Immature natural killer cell (primary cell): ENCODE measurements around the gene LIPN. TPM values are rescaled to one million over a fixed set of nuclear protein-coding genes. Genes with fewer than 3 reads are reported as not detected.

Experiments
- DNase-seq, 3 donors: peaks; one replicate each; pipeline ENCODE4 v3.0.0; 2022; ENCODE audit warnings: mixed read lengths in 1 of 3
- H3K27ac Mint-ChIP-seq, 6 donors: one replicate each; pipeline ENCODE4 v1.8.0; 2020; ENCODE audit warnings: mixed read lengths in 6 of 6, mild to moderate bottlenecking in 5 of 6, inconsistent platforms in 4 of 6, moderate library complexity in 3 of 6
- H3K27me3 Mint-ChIP-seq, 3 donors: one replicate each; pipeline ENCODE4 v1.8.0; 2020 to 2021; ENCODE audit warnings: low read depth in 3 of 3, mild to moderate bottlenecking in 3 of 3, mixed read lengths in 3 of 3, moderate library complexity in 3 of 3, inconsistent platforms in 1 of 3
- H3K36me3 Mint-ChIP-seq, 3 donors: one replicate each; pipeline ENCODE4 v1.8.0; 2020; ENCODE audit warnings: mixed read lengths in 3 of 3, inconsistent platforms in 2 of 3, mild to moderate bottlenecking in 2 of 3
- H3K4me1 Mint-ChIP-seq, 2 donors: one replicate each; pipeline ENCODE4 v1.8.0; 2020; ENCODE audit warnings: inconsistent platforms in 2 of 2, mild to moderate bottlenecking in 2 of 2, mixed read lengths in 2 of 2, moderate library complexity in 1 of 2
- H3K4me3 Mint-ChIP-seq, 5 donors: one replicate each; pipeline ENCODE4 v1.8.0; 2020; ENCODE audit warnings: mild to moderate bottlenecking in 5 of 5, mixed read lengths in 5 of 5, inconsistent platforms in 3 of 5, moderate library complexity in 3 of 5
- H3K9me3 Mint-ChIP-seq, 6 donors: one replicate each; pipeline ENCODE4 v1.8.0; 2020; ENCODE audit warnings: mild to moderate bottlenecking in 6 of 6, mixed read lengths in 6 of 6, inconsistent platforms in 4 of 6, moderate library complexity in 3 of 6
- polyA plus RNA-seq, 3 donors: library from polyadenylated mRNA; unstranded; fragments of 300-500 nt; fragmentation: Illumina TruSeq; gene quantifications; one replicate each; pipeline ENCODE4 v1.2.3, GENCODE V29; 2021

Gene LIPN
- polyA plus RNA-seq, 3 donors from 2014 or later, result not detected

DNA sequence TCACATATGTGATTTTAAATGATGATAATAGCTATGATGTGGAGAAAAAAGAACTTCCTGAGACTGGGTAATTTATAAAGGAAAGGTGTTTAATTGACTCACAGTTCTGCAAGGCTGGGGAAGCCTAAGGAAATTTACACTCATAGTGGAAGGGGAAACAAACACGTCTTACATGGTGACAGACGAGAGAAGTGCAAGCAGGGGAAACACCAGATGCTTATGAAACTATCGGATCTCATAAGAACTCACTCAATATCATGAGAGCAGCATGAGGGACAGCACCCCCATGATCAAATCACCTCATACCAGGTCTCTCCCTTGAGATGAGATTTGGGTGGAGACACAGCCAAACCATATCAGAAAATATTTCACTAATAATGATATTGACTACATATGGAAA, 4.1 kb upstream of the LIPN start:
- H3K4me3 Mint-ChIP-seq, result no peak overlapping the region
- no peak for DNase-seq
- peaks cover 0 to 3% of the 10 kb centered on the region in 2 donors for H3K4me1 Mint-ChIP-seq
- H3K9me3 Mint-ChIP-seq, result no peaks in the 10 kb centered on the region
- H3K27me3 Mint-ChIP-seq, result peaks cover 0 to 6% (median 5%) of the 10 kb centered on the region in 3 donors
- no peak overlapping the region for H3K27ac Mint-ChIP-seq
- H3K36me3 Mint-ChIP-seq, result no peaks in the 10 kb centered on the region

DNA sequence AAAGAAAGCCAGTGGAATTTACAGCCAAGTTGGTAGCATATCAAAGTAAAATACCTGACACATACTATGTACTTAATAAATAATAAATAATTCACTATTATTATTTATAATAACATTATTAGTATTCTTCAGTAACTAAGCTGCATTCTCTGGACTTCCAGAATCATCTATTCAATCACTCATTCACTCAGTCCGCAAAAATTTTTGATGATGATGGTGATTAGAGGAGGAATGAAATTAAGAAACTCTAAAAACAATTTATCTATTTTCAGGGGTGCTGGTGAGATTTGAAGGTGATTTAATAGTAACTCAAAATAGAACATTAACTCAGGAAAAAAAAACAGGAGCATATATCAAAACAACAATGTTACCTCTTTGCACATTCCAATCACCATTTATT, 3.2 kb upstream of the LIPN start:
- DNase-seq, result no peak
- no peak overlapping the region for H3K4me3 Mint-ChIP-seq
- no peak overlapping the region for H3K27ac Mint-ChIP-seq
- no peaks in the 10 kb centered on the region for H3K36me3 Mint-ChIP-seq
- peaks cover 0 to 6% (median 5%) of the 10 kb centered on the region in 3 donors for H3K27me3 Mint-ChIP-seq
- H3K4me1 Mint-ChIP-seq, result peaks cover 0 to 3% of the 10 kb centered on the region in 2 donors
- H3K9me3 Mint-ChIP-seq, result no peaks in the 10 kb centered on the region

DNA sequence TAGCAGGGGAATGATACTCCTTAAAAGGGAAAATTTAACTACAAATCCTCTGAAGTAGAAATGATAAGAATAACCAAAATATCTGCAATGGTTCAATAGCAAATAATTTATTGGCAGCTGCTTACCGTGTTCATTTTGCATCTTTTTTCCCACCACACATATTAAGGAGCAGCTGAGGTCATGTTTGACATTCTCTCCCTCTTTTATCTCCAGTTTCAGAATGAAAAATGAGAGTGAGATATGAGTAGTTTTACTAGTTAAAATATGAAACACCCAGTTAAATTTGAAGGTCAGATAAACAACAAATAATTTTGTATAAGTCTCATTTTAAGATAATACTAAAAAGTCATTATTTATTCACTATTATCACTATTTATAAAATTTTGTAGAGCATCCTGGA, 3.1 kb downstream of the LIPN start:
- H3K36me3 Mint-ChIP-seq, result no peaks in the 10 kb centered on the region
- no peaks in the 10 kb centered on the region for H3K27me3 Mint-ChIP-seq
- peaks cover 0 to 3% of the 10 kb centered on the region in 2 donors for H3K4me1 Mint-ChIP-seq
- H3K27ac Mint-ChIP-seq, result no peak overlapping the region
- no peaks in the 10 kb centered on the region for H3K9me3 Mint-ChIP-seq
- H3K4me3 Mint-ChIP-seq, result no peak overlapping the region
- DNase-seq, result no peak

DNA sequence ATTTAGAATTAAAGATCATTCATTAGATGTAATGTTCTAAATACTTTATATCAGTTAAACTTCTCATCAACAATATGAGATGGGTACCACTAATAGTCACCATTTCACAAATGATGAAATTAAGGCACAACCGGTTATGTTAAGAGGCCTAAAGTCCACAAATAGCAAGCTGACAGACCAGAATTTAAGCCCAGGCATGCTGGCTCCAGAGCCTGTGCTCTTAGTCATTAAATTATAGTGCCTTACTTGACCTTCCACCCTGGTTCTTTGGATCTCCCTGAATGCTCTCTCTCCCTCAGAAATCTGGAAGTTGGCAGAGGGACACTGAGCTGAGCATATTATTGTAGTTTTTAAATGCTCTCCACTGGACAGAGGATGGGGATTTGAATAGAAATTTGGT, 3.6 kb downstream of the LIPN start:
- Mint-ChIP-seq H3K9me3 (no peaks in the 10 kb centered on the region), H3K27ac (no peak overlapping the region), H3K4me1 (peaks cover 0 to 3% of the 10 kb centered on the region in 2 donors), H3K4me3 (no peak overlapping the region), H3K36me3 (no peaks in the 10 kb centered on the region), H3K27me3 (no peaks in the 10 kb centered on the region)
- no peak for DNase-seq

DNA sequence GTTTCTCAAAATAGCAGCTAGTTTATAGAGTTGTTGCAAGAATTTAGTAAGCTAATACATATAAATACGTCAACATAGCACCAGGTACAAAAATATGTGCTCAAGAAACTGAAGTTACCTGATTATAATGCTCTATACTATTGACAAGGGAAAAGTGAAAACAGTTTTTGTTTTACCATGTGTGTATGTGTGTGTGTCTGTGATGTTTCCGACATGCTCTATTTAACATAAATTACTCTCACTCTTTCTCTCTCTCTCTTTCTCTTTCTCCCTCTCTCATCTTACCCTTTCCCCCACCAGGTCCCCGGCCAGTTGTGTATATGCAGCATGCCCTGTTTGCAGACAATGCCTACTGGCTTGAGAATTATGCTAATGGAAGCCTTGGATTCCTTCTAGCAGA, 4.3 kb downstream of the LIPN start:
- H3K4me3 Mint-ChIP-seq, result no peak overlapping the region
- H3K27ac Mint-ChIP-seq, result no peak overlapping the region
- no peak for DNase-seq
- no peaks in the 10 kb centered on the region for H3K27me3 Mint-ChIP-seq
- H3K4me1 Mint-ChIP-seq, result peaks cover 0 to 3% of the 10 kb centered on the region in 2 donors
- no peaks in the 10 kb centered on the region for H3K9me3 Mint-ChIP-seq
- no peaks in the 10 kb centered on the region for H3K36me3 Mint-ChIP-seq

DNA sequence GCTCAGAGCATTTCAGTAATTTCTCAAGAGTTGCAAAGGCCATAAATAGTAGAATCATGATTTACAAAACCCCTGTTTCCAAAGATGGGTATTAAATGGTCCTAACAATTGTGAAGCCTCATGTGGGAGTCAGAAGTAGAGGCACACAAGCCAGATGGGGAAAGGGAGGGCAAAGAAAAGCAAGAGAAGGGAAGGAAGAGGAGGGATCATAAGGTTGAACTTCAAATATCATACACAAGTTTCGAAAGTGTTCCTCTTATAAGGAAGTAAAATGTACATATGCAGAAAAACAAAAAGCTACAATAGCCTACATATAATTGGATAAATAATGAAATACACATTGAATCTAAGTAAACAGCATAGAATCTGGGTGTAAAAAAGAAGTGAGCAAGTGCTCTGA, 6.0 kb downstream of the LIPN start:
- Mint-ChIP-seq H3K4me1 (no peaks in the 10 kb centered on the region), H3K36me3 (no peaks in the 10 kb centered on the region), H3K27ac (no peak overlapping the region), H3K27me3 (peaks cover 0 to 3% (median 0%) of the 10 kb centered on the region in 3 donors), H3K4me3 (no peak overlapping the region), H3K9me3 (no peaks in the 10 kb centered on the region)
- no peak for DNase-seq

DNA sequence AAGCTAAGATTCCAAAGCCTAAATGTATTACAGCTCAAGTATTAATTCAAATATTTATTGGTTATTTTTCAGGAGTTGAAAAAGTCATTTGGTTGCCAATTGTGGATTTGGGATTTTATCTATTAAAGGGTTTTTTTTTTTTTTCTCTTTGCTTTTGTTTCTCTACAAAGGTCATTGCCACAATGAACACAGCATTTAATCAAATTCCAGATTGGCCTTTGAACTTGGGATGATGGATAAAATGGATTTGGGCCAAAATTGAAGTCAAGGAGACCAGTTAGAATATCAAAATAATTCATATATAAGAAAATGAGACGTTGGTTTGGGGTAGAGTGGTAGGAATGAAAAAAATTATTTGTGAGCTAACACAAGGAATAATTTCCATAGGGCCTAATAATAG, 9.6 kb downstream of the LIPN start:
- peaks cover 0 to 4% (median 0%) of the 10 kb centered on the region in 3 donors for H3K36me3 Mint-ChIP-seq
- no peaks in the 10 kb centered on the region for H3K9me3 Mint-ChIP-seq
- H3K4me3 Mint-ChIP-seq, result no peak overlapping the region
- peaks cover 0 to 3% (median 0%) of the 10 kb centered on the region in 3 donors for H3K27me3 Mint-ChIP-seq
- no peak for DNase-seq
- no peaks in the 10 kb centered on the region for H3K4me1 Mint-ChIP-seq
- no peak overlapping the region for H3K27ac Mint-ChIP-seq

DNA sequence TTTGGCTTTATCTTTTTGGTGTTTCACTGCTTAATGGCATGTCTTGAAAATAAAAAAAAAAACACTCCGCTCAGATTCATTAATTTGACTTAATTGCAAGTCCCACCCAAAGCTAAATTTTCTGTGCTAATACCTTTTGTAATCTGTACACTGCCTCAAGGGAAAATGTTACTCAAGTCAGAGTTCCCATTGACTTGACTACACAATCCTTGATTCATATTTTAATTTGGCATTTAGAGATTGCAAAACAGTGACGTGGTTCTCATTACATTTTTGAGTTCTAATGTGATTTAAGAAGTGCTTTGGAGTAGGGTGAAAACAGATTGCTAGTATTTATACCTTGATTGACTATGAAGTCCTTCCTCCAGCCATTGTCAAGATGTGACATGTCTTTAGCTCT, 21.4 kb downstream of the LIPN start:
- no peak for DNase-seq
- peaks cover 1 to 5% (median 4%) of the 10 kb centered on the region in 3 donors for H3K27me3 Mint-ChIP-seq
- no peak overlapping the region for H3K4me3 Mint-ChIP-seq
- peaks cover 11 to 15% of the 10 kb centered on the region in 2 donors for H3K4me1 Mint-ChIP-seq
- no peaks in the 10 kb centered on the region for H3K9me3 Mint-ChIP-seq
- no peaks in the 10 kb centered on the region for H3K36me3 Mint-ChIP-seq
- H3K27ac Mint-ChIP-seq, result no peak overlapping the region

DNA sequence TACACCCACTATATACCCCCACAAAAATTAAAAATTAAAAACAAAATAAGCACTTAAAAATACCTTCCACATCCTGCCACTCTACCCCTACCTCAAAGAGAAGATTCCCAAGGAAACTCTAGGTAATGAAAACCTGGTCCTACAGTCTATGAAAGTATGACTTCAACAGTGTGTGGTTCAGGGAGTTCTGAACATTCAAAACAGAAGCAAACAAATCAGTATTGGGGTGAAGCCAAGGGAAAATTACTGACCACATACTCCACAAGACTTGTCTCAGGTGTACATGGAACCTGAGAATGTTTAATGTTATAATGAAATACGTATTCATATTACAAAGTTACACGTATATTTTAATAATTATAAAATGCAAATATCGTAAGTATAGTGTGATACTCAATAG, 22.4 kb downstream of the LIPN start:
- H3K36me3 Mint-ChIP-seq, result no peaks in the 10 kb centered on the region
- no peak for DNase-seq
- H3K27me3 Mint-ChIP-seq, result peaks cover 1 to 6% (median 4%) of the 10 kb centered on the region in 3 donors
- H3K27ac Mint-ChIP-seq, result no peak overlapping the region
- H3K4me3 Mint-ChIP-seq, result no peak overlapping the region
- H3K4me1 Mint-ChIP-seq, result peaks cover 11 to 15% of the 10 kb centered on the region in 2 donors
- H3K9me3 Mint-ChIP-seq, result no peaks in the 10 kb centered on the region

DNA sequence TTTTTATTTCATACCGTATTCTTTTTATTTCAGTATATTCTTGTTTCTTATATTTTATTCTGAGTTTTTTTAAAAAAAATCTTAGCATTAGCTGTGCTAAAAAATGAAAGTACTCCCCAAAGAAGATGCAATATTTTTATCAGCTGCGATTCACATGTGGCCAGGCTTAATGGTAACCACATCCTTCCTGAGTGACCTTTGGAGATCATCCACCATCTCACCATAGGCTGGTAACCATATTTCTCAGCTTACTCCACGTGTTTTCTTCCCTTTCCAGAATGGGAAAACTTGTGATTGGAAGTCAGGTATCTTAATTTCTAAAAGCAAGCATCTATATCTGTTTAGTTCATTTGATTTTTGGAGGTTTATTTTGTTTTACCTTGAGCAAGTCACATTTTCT, 23.9 kb downstream of the LIPN start:
- Mint-ChIP-seq H3K4me1 (peaks cover 11 to 15% of the 10 kb centered on the region in 2 donors), H3K27me3 (peaks cover 1 to 6% (median 2%) of the 10 kb centered on the region in 3 donors), H3K9me3 (no peaks in the 10 kb centered on the region), H3K27ac (no peak overlapping the region), H3K36me3 (no peaks in the 10 kb centered on the region), H3K4me3 (peak overlapping the region in 4 of 5 donors; percentile 7 to 41 (median 29))
- peak; percentile 4 to 16 (median 13) for DNase-seq

DNA sequence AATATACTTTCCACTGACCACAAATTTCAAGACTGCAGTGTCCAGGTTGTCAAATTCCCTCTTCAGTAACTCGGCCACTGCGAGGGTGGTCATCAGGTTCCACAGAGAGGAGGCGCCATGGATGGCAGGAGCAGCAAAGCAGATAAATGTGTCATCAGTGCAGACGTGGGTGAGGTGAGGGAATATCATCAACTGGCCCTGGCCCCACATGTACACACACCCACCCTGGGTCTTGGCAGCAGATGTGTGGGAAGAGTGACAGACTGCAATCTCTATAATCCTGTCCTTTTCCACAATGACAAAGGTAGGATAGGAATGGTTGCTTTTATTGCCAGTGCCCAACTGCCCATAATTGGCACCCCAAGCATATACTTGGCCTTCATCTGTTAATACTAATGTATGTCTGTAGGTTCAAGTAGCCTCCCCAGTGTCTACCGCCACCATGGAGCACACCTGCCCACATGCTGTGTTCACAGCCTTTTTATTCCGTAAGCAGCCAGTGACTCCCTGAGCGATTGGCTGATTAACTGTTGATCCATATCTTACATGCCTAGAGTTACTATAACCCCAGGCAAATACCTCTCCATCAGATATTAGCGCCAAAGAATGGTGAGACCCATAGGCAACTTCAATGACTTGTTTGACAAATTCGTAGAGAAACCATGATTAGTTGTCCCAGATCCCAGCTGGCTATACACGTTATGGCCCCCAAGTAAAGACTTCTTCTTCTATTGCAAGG, 26.4 kb downstream of the LIPN start:
- Mint-ChIP-seq H3K27ac (no peak overlapping the region), H3K4me1 (peaks cover 11 to 15% of the 10 kb centered on the region in 2 donors), H3K4me3 (no peak overlapping the region), H3K36me3 (no peaks in the 10 kb centered on the region), H3K27me3 (peaks cover 1 to 6% (median 2%) of the 10 kb centered on the region in 3 donors), H3K9me3 (no peaks in the 10 kb centered on the region)
- no peak for DNase-seq

DNA sequence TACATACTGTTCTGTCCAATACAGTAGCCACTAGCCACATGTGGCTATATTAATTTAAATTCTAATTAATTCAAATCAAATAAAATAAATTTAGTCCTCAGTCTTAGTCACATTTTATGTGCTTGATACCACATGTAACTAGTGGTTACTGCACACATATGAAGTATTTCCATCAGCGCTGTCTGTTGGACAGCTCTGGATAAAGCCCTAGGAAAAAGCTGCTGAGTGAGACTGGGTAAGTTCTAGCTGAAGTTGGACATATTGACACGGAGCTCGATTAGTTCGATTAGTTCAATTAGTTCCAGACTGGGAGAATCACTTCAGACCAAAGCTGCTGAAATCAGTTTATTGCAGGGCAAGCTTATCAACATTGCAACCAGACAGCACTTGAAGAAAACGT, 27.6 kb downstream of the LIPN start:
- Mint-ChIP-seq H3K36me3 (no peaks in the 10 kb centered on the region), H3K4me3 (no peak overlapping the region), H3K9me3 (no peaks in the 10 kb centered on the region), H3K27me3 (peaks cover 0 to 3% (median 1%) of the 10 kb centered on the region in 3 donors), H3K27ac (no peak overlapping the region), H3K4me1 (peaks cover 14 to 20% of the 10 kb centered on the region in 2 donors)
- no peak for DNase-seq

DNA sequence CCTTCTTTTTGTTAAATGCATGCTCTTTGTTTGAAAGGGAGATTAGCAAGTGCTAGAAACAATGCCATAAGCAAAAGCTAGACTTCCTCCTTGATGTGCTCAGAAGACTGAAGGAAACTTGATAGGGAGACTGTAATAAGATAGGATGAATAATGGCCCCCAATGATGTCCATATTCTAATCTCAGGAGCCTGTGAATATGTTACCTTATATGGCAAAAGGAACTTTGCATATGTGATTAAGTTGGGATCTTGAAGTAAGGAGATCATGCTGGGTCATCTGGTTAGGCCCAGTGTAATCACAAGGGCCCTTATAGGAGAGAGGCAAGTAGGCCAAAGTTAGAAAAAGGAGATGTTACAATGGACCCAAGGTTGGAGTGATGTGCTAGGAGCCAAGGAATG, 29.1 kb downstream of the LIPN start:
- Mint-ChIP-seq H3K4me1 (peaks cover 13 to 23% of the 10 kb centered on the region in 2 donors), H3K36me3 (no peaks in the 10 kb centered on the region), H3K9me3 (no peaks in the 10 kb centered on the region), H3K27me3 (peaks cover 0 to 5% (median 2%) of the 10 kb centered on the region in 3 donors), H3K27ac (no peak overlapping the region), H3K4me3 (no peak overlapping the region)
- DNase-seq, result no peak

DNA sequence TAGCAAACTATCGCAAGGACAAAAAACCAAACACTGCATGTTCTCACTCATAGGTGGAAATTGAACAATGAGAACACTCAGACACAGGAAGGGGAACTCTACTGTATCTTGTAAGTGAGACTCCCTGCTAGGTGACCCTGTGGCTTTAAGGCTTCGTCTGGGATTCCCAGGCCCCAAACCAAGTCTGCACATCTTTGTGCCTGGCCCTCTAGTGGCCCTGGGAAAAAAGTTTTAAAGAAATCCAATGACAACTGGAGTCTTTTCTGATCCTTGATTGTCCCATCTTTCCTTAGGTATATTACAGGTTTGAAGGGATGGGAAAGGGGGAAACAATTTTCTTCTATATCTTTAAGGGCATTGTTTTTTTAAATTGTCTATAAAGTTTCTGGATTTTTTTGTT, 32.1 kb downstream of the LIPN start:
- Mint-ChIP-seq H3K27ac (no peak overlapping the region), H3K9me3 (no peaks in the 10 kb centered on the region), H3K4me1 (peaks cover 12 to 24% of the 10 kb centered on the region in 2 donors), H3K36me3 (no peaks in the 10 kb centered on the region), H3K4me3 (no peak overlapping the region), H3K27me3 (peaks cover 0 to 4% (median 2%) of the 10 kb centered on the region in 3 donors)
- no peak for DNase-seq

DNA sequence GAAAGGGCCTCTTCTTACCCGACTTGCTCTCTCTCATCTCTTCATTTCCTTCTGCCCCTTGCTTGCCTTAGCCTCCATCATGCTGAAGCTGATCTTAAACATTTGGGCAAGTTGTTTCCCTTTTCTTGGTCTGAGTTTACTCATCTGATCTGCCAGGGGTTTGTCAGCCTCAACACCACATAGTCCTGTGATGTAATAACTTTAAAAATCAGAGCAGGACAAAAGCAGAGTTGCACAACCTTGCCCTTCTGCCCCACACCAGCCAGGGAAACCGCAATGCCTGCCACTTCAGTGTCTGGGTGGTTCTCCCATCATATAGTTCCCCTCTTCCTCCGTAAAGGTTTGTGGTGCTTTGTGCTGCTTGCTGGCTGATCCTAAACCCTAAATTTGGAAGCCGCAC, 32.8 kb downstream of the LIPN start:
- H3K4me1 Mint-ChIP-seq, result peaks cover 12 to 24% of the 10 kb centered on the region in 2 donors
- H3K27ac Mint-ChIP-seq, result peak overlapping the region in 2 of 6 donors; percentile 6 to 26
- H3K9me3 Mint-ChIP-seq, result no peaks in the 10 kb centered on the region
- H3K4me3 Mint-ChIP-seq, result peak overlapping the region in 1 of 5 donors; percentile 0
- peak in 2 of 3 donors; percentile 6 to 13 for DNase-seq
- H3K36me3 Mint-ChIP-seq, result no peaks in the 10 kb centered on the region
- peaks cover 0 to 4% (median 2%) of the 10 kb centered on the region in 3 donors for H3K27me3 Mint-ChIP-seq
